HUDEP-2 (cell line): ENCODE data around the gene INSM2.

Source experiments
- DNase-seq, 76 experiments: peaks; one replicate each; lab custom pipeline; 2025; ENCODE audit not compliant: unreplicated experiment in 76 of 76; lab: John Stamatoyannopoulos, UW

Gene INSM2

GRCh38 chr14:35543006-35543405, 9.0 kb downstream of the INSM2 start:
- DNase-seq, result no peak

GRCh38 chr14:35549551-35549950, 15.6 kb downstream of the INSM2 start:
- DNase-seq, result no peak

GRCh38 chr14:35551081-35551480, 17.1 kb downstream of the INSM2 start:
- no peak for DNase-seq

DNA sequence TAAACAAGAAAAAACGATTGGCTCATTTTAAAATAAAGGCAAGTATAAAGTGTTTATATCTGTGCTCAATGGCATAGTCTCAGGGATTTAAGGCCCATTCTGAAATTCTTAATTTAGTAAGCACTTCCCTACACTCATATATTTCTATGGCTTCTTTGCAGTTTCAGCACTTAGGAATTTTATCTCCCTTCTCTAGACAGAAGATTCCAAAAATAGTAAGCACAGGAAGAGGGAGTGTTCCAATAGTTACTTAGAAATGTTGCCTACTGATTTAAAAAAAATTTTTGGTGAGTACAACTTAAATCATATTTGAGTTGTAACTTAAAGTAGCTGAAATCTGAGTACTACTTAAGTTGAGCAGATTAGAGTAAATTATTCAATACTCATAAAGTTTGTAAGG, 19.8 kb downstream of the INSM2 start:
- DNase-seq, result no peak

DNA sequence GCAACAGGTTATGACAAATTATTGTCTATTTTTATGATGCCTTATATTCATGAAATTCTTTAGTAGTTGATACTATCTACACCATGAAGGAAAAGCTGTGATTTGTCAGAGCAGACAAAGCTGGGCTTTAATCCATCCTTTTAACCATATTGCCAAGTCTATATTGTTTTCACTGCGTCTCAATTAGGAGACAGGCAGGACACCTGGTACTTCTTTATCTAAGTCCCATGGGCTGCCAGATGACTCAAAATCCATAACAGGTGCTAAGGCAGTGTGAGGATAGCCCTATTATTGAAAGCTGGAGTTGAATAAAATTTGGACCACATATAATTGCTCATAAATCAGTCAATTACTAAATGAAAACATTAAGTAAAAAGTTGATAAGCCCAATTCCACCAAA, 22.6 kb downstream of the INSM2 start:
- DNase-seq, result no peak

DNA sequence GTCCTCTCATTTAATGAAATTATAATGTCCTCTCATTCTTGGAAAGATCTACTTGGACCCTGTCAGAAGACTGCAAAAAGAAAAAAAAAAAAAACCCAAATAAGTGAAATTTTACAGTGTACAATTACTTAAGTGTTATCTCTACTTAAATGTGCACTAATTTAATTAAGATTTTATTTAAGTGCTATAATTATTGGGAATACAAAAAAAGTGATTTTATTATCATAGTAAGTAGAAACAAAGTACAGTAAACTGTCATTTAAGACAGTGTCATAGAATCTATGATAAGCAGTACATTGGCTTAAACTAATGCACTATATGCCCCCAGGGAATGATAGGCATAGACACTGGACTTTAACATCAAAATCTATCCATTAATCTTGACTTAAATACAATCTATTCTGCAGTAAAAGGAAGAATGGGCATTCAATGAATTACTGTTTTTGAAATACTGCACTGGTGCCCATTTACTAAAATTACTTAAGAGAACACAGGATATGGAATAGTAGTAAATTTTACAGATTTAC, 23.3 kb downstream of the INSM2 start:
- DNase-seq, result no peak

DNA sequence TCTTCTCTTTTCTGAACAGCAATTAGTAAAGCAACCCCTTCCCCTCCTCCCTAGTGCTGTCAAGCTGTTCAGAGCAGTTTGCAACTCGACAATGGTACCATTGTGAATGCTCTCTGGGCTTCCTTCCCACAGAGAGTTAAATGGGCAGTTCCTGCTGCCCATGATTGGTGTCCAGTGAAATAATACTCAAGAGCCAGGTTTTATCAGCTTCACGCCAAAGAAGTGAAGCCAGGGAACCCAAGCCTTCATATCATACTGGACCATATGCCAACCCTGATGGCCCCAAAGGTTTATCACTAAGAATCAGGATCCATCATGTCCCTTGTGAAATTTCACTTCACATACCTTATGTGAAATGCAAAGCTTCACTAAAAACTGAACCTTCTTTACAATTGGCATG, 24.7 kb downstream of the INSM2 start:
- peak in 16 of 76 experiments; percentile 4 to 39 (median 20) for DNase-seq

- DNase-seq, result no peak
Measured at GRCh38 chr14:35565871-35566464, 32.0 kb downstream of the INSM2 start.

- DNase-seq, result no peak
Measured at GRCh38 chr14:35571598-35571997, 37.6 kb downstream of the INSM2 start.

- no peak for DNase-seq
Measured at GRCh38 chr14:35573911-35574310, 39.9 kb downstream of the INSM2 start.

DNA sequence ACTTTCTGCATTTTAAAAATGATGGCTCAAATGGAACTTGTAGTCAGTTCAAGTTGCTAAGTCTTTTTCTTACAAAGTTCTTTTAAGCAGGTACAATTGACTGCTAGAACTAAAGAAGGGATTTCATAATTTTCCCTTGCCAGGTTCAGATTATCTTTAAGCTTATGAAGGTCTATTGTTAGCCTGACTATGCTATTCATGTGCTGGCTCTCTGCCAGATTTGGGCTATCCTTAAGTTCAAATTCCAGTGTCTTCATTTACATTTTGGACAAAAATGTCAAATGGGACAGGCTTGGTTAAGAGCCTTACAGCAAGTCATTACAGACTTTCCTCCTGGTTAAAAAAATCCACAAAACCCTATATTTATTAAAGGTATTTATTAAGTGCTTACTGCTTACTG, 42.3 kb downstream of the INSM2 start:
- peak in 1 of 76 experiments; percentile 2 for DNase-seq

DNA sequence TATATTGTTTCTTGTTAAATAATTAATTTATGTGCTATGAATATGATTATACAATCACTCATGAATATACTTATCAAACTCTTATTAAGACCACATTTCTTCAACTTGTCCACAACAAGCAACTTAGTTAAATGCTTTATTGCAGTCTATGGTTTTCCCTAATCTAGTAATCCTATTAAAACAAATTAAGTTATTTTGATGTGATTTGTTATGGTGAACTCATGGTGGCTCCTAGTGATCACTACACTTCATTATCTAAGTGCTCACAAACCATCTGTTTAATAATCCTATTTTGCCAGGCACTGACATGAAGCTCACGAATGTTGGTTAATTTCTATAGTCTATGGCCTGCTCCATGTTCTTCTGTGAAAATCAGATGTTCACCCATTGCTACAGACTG, 42.9 kb downstream of the INSM2 start:
- no peak for DNase-seq

- DNase-seq, result no peak
Measured at GRCh38 chr14:35578135-35578534, 44.2 kb downstream of the INSM2 start.

- DNase-seq, result no peak
Measured at GRCh38 chr14:35578639-35579038, 44.7 kb downstream of the INSM2 start.
